ENCODE results near the gene DUS1L. TPM values are rescaled to one million over a fixed set of nuclear protein-coding genes. Genes with fewer than 3 reads are reported as not detected.
A peak's percentile ranks its signal among the peaks of the same experiment; 100 is the strongest.
"Not testable (repeated sequence)": the region's sequence is repeated elsewhere in the genome, so short reads cannot be mapped to it uniquely, and the experiment has no call there.

The DUS1L gene
- total RNA-seq, 1 donor from 2014 or later, result 24.5 TPM

DNA sequence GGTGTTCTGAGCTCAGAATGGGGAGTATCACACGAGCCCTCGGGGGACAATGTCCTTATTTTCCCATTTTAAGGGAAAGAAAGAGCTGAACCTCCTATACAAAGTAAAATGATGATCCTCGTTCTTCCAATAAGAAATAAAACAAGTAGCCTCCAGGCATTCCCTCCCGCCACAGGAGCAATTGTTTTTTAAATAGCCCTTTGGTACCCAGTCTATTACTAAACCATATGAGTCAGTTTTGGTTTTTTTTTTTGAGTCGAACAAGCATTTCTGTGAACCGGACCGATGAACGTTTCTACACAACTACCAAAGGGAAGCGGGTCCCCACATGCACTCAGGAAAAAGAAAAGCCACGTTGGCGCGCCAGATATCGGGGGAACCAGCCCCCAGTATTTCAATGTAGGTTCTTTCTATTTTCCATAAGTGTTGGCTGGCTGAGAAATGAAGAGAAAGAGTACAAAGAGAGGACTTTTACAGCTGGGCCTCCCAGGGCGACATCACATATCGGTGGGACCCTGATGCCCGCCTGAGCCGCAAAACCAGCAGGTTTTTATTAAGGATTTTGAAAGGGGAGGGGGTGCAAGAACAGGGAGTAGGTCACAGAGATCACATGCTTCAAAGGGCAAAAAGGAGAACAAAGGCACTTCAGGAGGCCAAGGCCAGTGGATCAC is 24.3 kb downstream of the DUS1L start:
- H3K27me3 ChIP-seq (ENCODE audit: control insufficient read depth in 3 of 3, insufficient read depth in 3 of 3, low read length in 3 of 3), result no peaks in the 10 kb centered on the region
- no peaks in the 10 kb centered on the region for H3K9me3 ChIP-seq (ENCODE audit: control insufficient read depth in 3 of 3, low read length in 3 of 3)
- no peaks in the 10 kb centered on the region for H3K36me3 ChIP-seq (ENCODE audit: control insufficient read depth in 3 of 3, insufficient read depth in 3 of 3, low read length in 3 of 3)
- no peak overlapping the region for H3K4me3 ChIP-seq (ENCODE audit: low read length in 3 of 3)
- no peak overlapping the region for H3K27ac ChIP-seq (ENCODE audit: low read depth, low read length)
- no peak overlapping the region for H3K9ac ChIP-seq (ENCODE audit: low read depth in 1 of 3, low read length in 3 of 3)
- peaks cover 9 to 14% (median 11%) of the 10 kb centered on the region in 3 donors for H3K4me1 ChIP-seq (ENCODE audit: control insufficient read depth in 3 of 3, insufficient read depth in 3 of 3, low read length in 3 of 3)

DNA sequence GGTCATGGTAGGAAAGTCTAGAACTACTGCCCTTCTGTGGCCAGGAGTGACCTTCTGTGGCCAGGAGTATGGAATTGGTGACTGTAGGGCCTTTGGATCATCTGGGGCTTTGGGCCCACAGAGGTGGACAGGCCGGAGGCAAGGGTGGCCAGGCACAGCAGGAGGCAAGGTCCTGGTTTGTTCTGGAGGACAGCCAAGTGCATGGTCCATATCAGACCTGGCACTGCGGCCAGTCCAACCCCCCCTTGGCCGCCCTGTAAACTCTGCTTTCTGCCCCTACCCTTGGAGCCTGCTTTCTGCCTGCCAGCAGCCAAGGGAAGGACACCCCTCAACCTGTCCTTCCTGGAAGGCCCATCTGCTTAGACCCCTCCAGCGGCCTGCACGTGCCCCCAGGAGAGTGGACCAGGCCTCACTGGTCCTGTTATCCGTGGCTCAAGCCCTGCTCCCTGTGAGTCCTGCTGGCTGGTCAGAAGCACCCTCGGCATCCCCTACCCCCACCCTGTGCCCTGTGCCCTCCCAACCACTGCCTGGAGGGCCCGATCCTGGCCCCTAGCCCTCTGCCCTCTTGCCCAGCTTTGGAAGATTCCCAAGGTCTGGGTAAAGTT is 25.8 kb downstream of the DUS1L start:
- Histone ChIP-seq H3K4me1 (ENCODE audit: control insufficient read depth in 3 of 3, insufficient read depth in 3 of 3, low read length in 3 of 3) (peaks cover 14 to 24% (median 21%) of the 10 kb centered on the region in 3 donors), H3K4me3 (ENCODE audit: low read length in 3 of 3) (no peak overlapping the region), H3K9ac (ENCODE audit: low read depth in 1 of 3, low read length in 3 of 3) (no peak overlapping the region), H3K9me3 (ENCODE audit: control insufficient read depth in 3 of 3, low read length in 3 of 3) (no peaks in the 10 kb centered on the region), H3K27me3 (ENCODE audit: control insufficient read depth in 3 of 3, insufficient read depth in 3 of 3, low read length in 3 of 3) (no peaks in the 10 kb centered on the region), H3K27ac (ENCODE audit: low read depth, low read length) (no peak overlapping the region), H3K36me3 (ENCODE audit: control insufficient read depth in 3 of 3, insufficient read depth in 3 of 3, low read length in 3 of 3) (peaks cover 0 to 8% (median 7%) of the 10 kb centered on the region in 3 donors)

DNA sequence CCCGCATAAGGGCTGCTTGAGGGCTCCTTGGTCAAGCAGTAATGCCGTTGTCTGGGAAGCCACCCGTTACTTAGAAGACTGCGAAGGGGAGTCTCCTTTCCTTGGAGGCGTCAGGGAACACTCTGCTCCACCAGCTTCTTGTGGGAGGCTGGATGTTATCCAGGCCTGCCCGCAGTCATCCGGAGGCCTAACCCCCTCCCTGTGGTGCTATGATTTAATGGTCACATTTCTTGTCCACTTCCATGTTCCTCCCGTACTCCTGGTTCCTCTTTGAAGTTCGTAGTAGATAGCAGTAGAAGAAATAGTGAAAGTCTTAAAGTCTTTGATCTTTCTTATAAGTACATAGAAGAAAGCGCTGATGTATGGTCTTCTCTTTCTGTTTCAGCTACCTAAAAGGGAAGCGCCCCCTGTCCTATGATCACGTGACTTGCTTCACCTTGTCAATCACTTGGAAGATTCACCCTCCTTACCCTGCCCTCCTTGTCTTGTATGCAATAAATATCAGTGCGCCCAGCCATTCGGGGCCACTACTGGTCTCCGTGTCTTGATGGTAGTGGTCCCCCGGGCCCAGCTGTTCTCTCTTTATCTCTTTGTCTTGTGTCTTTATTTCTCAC is 26.7 kb downstream of the DUS1L start:
- not testable (repeated sequence) for H3K36me3 ChIP-seq (ENCODE audit: control insufficient read depth in 3 of 3, insufficient read depth in 3 of 3, low read length in 3 of 3); H3K9me3 ChIP-seq (ENCODE audit: control insufficient read depth in 3 of 3, low read length in 3 of 3); H3K9ac ChIP-seq (ENCODE audit: low read depth in 1 of 3, low read length in 3 of 3); H3K27ac ChIP-seq (ENCODE audit: low read depth, low read length); H3K4me3 ChIP-seq (ENCODE audit: low read length in 3 of 3); H3K27me3 ChIP-seq (ENCODE audit: control insufficient read depth in 3 of 3, insufficient read depth in 3 of 3, low read length in 3 of 3)
- H3K4me1 ChIP-seq (ENCODE audit: control insufficient read depth in 3 of 3, insufficient read depth in 3 of 3, low read length in 3 of 3), result peaks cover 14 to 24% (median 23%) of the 10 kb centered on the region in 3 donors

DNA sequence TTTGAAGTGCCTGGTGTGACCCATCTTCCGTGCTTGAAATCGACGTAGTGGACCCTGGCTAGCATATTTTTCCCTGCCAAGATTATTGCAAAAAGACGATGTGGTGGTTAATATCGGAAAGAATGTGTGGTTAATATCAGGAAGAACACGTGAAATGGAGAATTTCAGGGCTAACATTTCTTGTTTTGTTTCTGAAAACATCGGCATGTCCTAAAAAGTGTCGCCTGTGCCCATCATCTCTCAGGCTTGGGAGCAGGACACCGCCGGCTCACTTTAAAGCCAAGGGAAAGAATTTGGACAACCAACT is 27.8 kb downstream of the DUS1L start:
- Histone ChIP-seq H3K9ac (ENCODE audit: low read depth in 1 of 3, low read length in 3 of 3) (peak overlapping the region; percentile 56 to 73 (median 59)), H3K27me3 (ENCODE audit: control insufficient read depth in 3 of 3, insufficient read depth in 3 of 3, low read length in 3 of 3) (peaks cover 0 to 8% (median 0%) of the 10 kb centered on the region in 3 donors), H3K36me3 (ENCODE audit: control insufficient read depth in 3 of 3, insufficient read depth in 3 of 3, low read length in 3 of 3) (peaks cover 0 to 8% (median 7%) of the 10 kb centered on the region in 3 donors), H3K4me3 (ENCODE audit: low read length in 3 of 3) (peak overlapping the region; percentile 64 to 91 (median 70)), H3K27ac (ENCODE audit: low read depth, low read length) (peak overlapping the region; percentile 96), H3K9me3 (ENCODE audit: control insufficient read depth in 3 of 3, low read length in 3 of 3) (no peaks in the 10 kb centered on the region), H3K4me1 (ENCODE audit: control insufficient read depth in 3 of 3, insufficient read depth in 3 of 3, low read length in 3 of 3) (peaks cover 14 to 24% (median 23%) of the 10 kb centered on the region in 3 donors)

DNA sequence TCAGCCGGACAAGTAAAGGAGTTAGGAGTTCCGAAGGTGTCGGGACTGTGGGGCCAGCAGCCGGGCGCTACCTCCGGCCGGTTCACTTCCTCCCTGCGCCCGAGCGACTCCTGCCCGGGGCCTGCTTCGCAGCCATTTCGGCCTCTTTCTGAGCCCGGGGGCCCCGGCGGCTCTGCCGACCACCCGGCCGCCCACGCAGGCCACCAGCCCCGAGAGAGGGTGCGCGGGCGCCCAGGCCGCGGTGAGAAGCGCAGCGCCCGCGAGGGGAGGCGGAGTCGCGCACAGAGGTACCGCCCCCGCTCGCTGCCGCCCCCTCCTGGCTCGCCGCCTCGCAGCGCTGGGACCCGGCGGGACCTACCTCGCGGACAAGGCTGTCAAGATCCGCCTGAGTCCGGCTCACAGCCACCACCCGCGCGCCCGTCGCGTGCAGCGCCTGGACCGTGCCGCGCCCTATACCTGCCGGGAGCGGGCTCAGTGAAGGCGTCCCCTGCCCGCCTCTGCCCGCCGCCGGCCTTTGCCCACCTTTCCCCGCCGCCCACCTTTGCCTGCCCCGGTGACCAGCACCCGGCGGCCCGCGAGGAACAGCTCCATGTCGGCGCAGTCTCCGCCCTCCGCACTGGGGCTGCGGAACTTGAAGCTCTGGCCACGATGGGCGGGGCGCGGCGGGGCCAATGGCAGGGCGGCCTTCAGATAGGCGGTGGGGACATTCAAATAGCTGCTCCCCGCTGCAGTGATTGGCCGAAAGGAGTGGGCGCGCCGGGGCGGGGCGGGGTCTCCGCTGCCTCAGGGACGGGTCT is 28.3 kb downstream of the DUS1L start, which contains the start of gene DCXR:
Gene DCXR, minus strand, starts transcription at position 606 of the 797 bp plus-strand sequence. Its CDS starts 15 bp downstream, at position 591.
- Histone ChIP-seq H3K27me3 (ENCODE audit: control insufficient read depth in 3 of 3, insufficient read depth in 3 of 3, low read length in 3 of 3) (peaks cover 3 to 14% (median 5%) of the 10 kb centered on the region in 3 donors), H3K9me3 (ENCODE audit: control insufficient read depth in 3 of 3, low read length in 3 of 3) (no peaks in the 10 kb centered on the region), H3K4me3 (ENCODE audit: low read length in 3 of 3) (peak within 1 kb of the TSS; percentile 78 to 91 (median 88)), H3K36me3 (ENCODE audit: control insufficient read depth in 3 of 3, insufficient read depth in 3 of 3, low read length in 3 of 3) (peaks cover 0 to 8% (median 7%) of the 10 kb centered on the region in 3 donors), H3K9ac (ENCODE audit: low read depth in 1 of 3, low read length in 3 of 3) (peak within 1 kb of the TSS; percentile 73 to 93 (median 92)), H3K4me1 (ENCODE audit: control insufficient read depth in 3 of 3, insufficient read depth in 3 of 3, low read length in 3 of 3) (peaks cover 14 to 26% (median 24%) of the 10 kb centered on the region in 3 donors), H3K27ac (ENCODE audit: low read depth, low read length) (peak within 1 kb of the TSS; percentile 96)

DNA sequence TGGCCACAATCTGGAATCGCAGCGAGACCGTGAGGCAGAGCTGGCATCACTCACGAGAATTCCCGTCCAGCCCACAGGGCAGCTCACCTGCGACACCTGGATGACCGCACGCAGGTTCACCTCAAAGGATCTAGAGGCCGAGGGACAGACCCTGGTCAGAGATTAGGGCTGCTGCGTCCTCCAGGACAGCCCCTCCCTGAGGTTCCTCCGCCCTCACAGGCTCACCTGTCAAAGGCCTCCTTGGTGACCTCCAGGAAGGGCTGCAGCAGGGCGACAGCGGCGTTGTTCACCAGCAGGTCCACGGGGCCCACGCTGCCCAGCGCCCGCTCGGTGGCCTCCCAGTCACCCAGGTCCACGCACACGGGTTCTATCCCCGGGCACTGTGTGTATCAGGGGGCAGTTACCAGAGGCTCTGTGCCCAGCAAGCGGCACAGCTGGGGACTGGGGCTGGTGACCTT is 28.9 kb downstream of the DUS1L start:
- Histone ChIP-seq H3K4me3 (ENCODE audit: low read length in 3 of 3) (peak overlapping the region; percentile 78 to 91 (median 88)), H3K9ac (ENCODE audit: low read depth in 1 of 3, low read length in 3 of 3) (peak overlapping the region; percentile 73 to 93 (median 92)), H3K27ac (ENCODE audit: low read depth, low read length) (peak overlapping the region; percentile 96), H3K9me3 (ENCODE audit: control insufficient read depth in 3 of 3, low read length in 3 of 3) (no peaks in the 10 kb centered on the region), H3K27me3 (ENCODE audit: control insufficient read depth in 3 of 3, insufficient read depth in 3 of 3, low read length in 3 of 3) (peaks cover 6 to 18% (median 7%) of the 10 kb centered on the region in 3 donors), H3K4me1 (ENCODE audit: control insufficient read depth in 3 of 3, insufficient read depth in 3 of 3, low read length in 3 of 3) (peaks cover 14 to 29% (median 28%) of the 10 kb centered on the region in 3 donors), H3K36me3 (ENCODE audit: control insufficient read depth in 3 of 3, insufficient read depth in 3 of 3, low read length in 3 of 3) (peaks cover 0 to 8% (median 7%) of the 10 kb centered on the region in 3 donors)

DNA sequence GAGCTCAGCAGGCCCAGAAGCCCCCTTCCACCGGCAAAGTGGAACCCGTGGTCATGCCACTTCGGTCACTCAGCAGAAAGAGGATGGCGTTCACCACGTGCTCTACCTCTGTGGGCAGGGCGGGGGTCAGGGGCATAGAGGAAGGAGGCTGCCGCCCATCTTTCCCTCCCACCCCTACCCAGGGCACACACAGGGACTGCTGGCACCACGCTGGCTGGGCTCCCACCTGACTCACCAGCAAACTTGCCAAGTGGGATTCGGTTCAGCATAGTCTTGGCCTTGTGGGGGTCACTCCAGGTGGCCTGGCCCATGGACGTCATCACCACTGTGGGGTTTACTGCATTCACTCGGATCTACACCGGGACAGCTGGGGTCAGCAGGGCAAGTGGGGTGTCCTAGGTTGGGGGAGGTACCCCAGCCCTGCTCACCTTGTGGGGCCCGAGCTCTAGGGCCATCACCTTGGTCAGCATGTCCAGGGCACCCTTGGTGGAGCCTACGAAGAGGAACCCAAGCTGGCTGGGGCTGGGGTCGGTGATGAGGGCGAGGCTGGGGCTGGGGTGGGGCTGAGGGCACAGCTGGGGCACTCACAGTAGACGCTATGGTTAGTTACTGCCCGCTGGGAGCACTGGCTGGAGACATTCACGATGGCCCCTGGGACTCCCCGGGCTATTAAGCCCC is 29.5 kb downstream of the DUS1L start:
- peaks cover 6 to 18% (median 7%) of the 10 kb centered on the region in 3 donors for H3K27me3 ChIP-seq (ENCODE audit: control insufficient read depth in 3 of 3, insufficient read depth in 3 of 3, low read length in 3 of 3)
- peak overlapping the region; percentile 78 to 91 (median 88) for H3K4me3 ChIP-seq (ENCODE audit: low read length in 3 of 3)
- peak overlapping the region; percentile 73 to 93 (median 92) for H3K9ac ChIP-seq (ENCODE audit: low read depth in 1 of 3, low read length in 3 of 3)
- H3K9me3 ChIP-seq (ENCODE audit: control insufficient read depth in 3 of 3, low read length in 3 of 3), result no peaks in the 10 kb centered on the region
- H3K27ac ChIP-seq (ENCODE audit: low read depth, low read length), result peak overlapping the region; percentile 96
- peaks cover 0 to 8% (median 7%) of the 10 kb centered on the region in 3 donors for H3K36me3 ChIP-seq (ENCODE audit: control insufficient read depth in 3 of 3, insufficient read depth in 3 of 3, low read length in 3 of 3)
- peaks cover 14 to 29% (median 28%) of the 10 kb centered on the region in 3 donors for H3K4me1 ChIP-seq (ENCODE audit: control insufficient read depth in 3 of 3, insufficient read depth in 3 of 3, low read length in 3 of 3)

DNA sequence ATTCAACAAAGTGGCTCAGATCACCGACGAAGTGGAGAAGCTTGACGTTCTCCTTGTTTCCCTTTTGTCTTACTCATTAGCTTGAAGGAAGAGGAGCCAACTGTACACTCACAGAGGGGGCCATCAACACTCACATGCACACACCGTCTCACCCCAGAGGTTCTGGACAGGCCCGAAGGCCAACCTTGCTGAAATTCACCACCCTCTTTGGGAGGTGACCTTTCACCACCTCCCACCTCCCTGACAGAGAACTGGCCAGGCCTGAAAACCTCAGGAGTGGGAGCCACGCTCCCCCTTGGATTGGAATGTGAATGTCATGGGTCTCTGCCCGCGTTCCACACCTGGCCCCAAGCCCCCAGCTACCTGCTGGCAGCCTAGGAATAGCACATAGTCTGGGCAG is 30.1 kb downstream of the DUS1L start:
- H3K9me3 ChIP-seq (ENCODE audit: control insufficient read depth in 3 of 3, low read length in 3 of 3), result no peaks in the 10 kb centered on the region
- H3K9ac ChIP-seq (ENCODE audit: low read depth in 1 of 3, low read length in 3 of 3), result peak overlapping the region; percentile 51 to 93 (median 92)
- H3K36me3 ChIP-seq (ENCODE audit: control insufficient read depth in 3 of 3, insufficient read depth in 3 of 3, low read length in 3 of 3), result peaks cover 0 to 8% (median 7%) of the 10 kb centered on the region in 3 donors
- H3K4me3 ChIP-seq (ENCODE audit: low read length in 3 of 3), result peak overlapping the region in 1 of 3 donors; percentile 88
- peaks cover 6 to 18% (median 7%) of the 10 kb centered on the region in 3 donors for H3K27me3 ChIP-seq (ENCODE audit: control insufficient read depth in 3 of 3, insufficient read depth in 3 of 3, low read length in 3 of 3)
- H3K4me1 ChIP-seq (ENCODE audit: control insufficient read depth in 3 of 3, insufficient read depth in 3 of 3, low read length in 3 of 3), result peaks cover 14 to 35% (median 34%) of the 10 kb centered on the region in 3 donors
- H3K27ac ChIP-seq (ENCODE audit: low read depth, low read length), result no peak overlapping the region
